Sigmoid colon (tissue), 7 donors: Measurements from ENCODE around the gene PDGFD. TPM values are rescaled to one million over a fixed set of nuclear protein-coding genes. Genes with fewer than 3 reads are reported as not detected.

Source experiments
- DNase-seq: peaks from one replicate; pipeline ENCODE4 v3.0.0-alpha.2; 2019
- H3K27ac ChIP-seq, 4 donors: fragments of 200-600 bp; sonication (generic); one replicate each; pipeline ENCODE4 v1.5.1; 2016 to 2019; ENCODE audit warnings: mild to moderate bottlenecking in 1 of 4
- H3K27me3 ChIP-seq, 3 donors: fragments of 200-600 bp; sonication (generic); one replicate each; pipeline ENCODE4 v1.5.1; 2019; ENCODE audit warnings: mild to moderate bottlenecking in 1 of 3
- H3K36me3 ChIP-seq, 4 donors: fragments of 200-600 bp; sonication (generic); one replicate each; pipeline ENCODE4 v1.5.1; 2016 to 2019
- H3K4me1 ChIP-seq, 4 donors: fragments of 200-600 bp; sonication (generic); one replicate each; pipeline ENCODE4 v1.5.1; 2017 to 2019
- H3K4me3 ChIP-seq, 4 donors: fragments of 200-600 bp; sonication (generic); one replicate each; pipeline ENCODE4 v1.5.1; 2017 to 2019; ENCODE audit warnings: mild to moderate bottlenecking in 2 of 4, moderate library complexity in 1 of 4
- H3K9me3 ChIP-seq, 4 donors: fragments of 200-600 bp in 3 of 4; sonication (generic) in 3 of 4; one replicate each; pipeline versions ENCODE4 v1.5.1 to v1.6.1; 2013 to 2019
- CTCF ChIP-seq, 4 experiments: fragments of 450-650 bp in 3 of 4; fragments of 200-600 bp in 1 of 4; IDR thresholded peaks; one replicate each; pipeline ENCODE4 v1.5.1; 2016 to 2019; ENCODE audit warnings: antibody characterized with exemption in 4 of 4, mild to moderate bottlenecking in 3 of 4, moderate library complexity in 2 of 4
- EP300 ChIP-seq, 4 donors: sonication (generic); formaldehyde crosslinking; IDR thresholded peaks; one replicate each; pipeline ENCODE4 v1.6.1; 2017; ENCODE audit warnings: antibody characterized with exemption in 4 of 4
- POLR2A ChIP-seq, 2 donors: fragments of 450-650 bp; IDR thresholded peaks; one replicate each; pipeline ENCODE4 v1.6.1; 2016; ENCODE audit warnings: antibody characterized with exemption in 2 of 2, mild to moderate bottlenecking in 2 of 2, moderate library complexity in 2 of 2
- POLR2AphosphoS5 ChIP-seq, 4 donors: sonication (generic); formaldehyde crosslinking; IDR thresholded peaks; one replicate each; pipeline ENCODE4 v1.6.1; 2017; ENCODE audit warnings: antibody characterized with exemption in 4 of 4
- WGBS, 2 donors: extraction: QIAGEN DNeasy Blood & Tissue Kit; methylation state at CpG; one replicate each; pipeline ENCODE4 v1.1.7; 2013; 5-methylcytosine and 5-hydroxymethylcytosine counted together
- intact Hi-C: fragments of 100-400 bp; cut with DNase I; formaldehyde crosslinking; loops from one replicate; pipeline ENCODE4 v1.15.1; 2023
- polyA plus RNA-seq, 3 donors: library from polyadenylated mRNA; stranded (reverse); fragments of 200-250 nt; gene quantifications; one replicate each; pipeline ENCODE4 v1.2.3, GENCODE V29; 2013
- total RNA-seq, 4 donors: library from RNA; depleted of rRNA; stranded (reverse); fragments of >200 nt; gene quantifications; one replicate each; pipeline ENCODE4 v1.1.0, GENCODE V29; 2016
- donor health status: healthy with polysubstance abuse.
- donor health status: Bipolar disorder and iron deficiency.
- donor health status: healthy.

The PDGFD gene
- total and polyA plus RNA-seq, 7 donors = 0.69 to 11.6 (median 7.9) TPM

- no peak for DNase-seq
- TF ChIP-seq POLR2A (IDR thresholded peaks at IDR 0.05) = no peak
- TF ChIP-seq CTCF (IDR thresholded peaks at IDR 0.05) = no peak
- TF ChIP-seq POLR2AphosphoS5 (IDR thresholded peaks at IDR 0.05) = no peak
- TF ChIP-seq EP300 (IDR thresholded peaks at IDR 0.05) = no peak
- Histone ChIP-seq H3K4me3 (no peak overlapping the region), H3K27me3 (no peaks in the 10 kb centered on the region), H3K27ac (no peak overlapping the region), H3K9me3 (no peaks in the 10 kb centered on the region), H3K4me1 (no peaks in the 10 kb centered on the region), H3K36me3 (no peaks in the 10 kb centered on the region)
- intact Hi-C loops = no loop called here
- 38 to 67% methylated on average over 3 of the region's 3 CpGs for WGBS, 2 donors
Measured at GRCh38 chr11:104073950-104074705, 89.8 kb downstream of the PDGFD start.

GRCh38 chr11:104067534-104067933 lies 96.4 kb downstream of the PDGFD start:
- DNase-seq = no peak
- Histone ChIP-seq H3K4me1 (peaks cover 0 to 27% (median 19%) of the 10 kb centered on the region in 4 donors), H3K4me3 (no peak overlapping the region), H3K9me3 (no peaks in the 10 kb centered on the region), H3K36me3 (no peaks in the 10 kb centered on the region), H3K27ac (no peak overlapping the region), H3K27me3 (no peaks in the 10 kb centered on the region)
- intact Hi-C loops = no loop called here
- 81 to 94% methylated on average over 1 of the region's 1 CpG for WGBS, 2 donors
- TF ChIP-seq EP300 (IDR thresholded peaks at IDR 0.05) (no peak), POLR2A (IDR thresholded peaks at IDR 0.05) (no peak), CTCF (IDR thresholded peaks at IDR 0.05) (no peak), POLR2AphosphoS5 (IDR thresholded peaks at IDR 0.05) (no peak)

GRCh38 chr11:104064034-104064630 lies 99.8 kb downstream of the PDGFD start:
- Histone ChIP-seq H3K9me3 (no peaks in the 10 kb centered on the region), H3K36me3 (no peaks in the 10 kb centered on the region), H3K4me1 (peaks cover 0 to 46% (median 31%) of the 10 kb centered on the region in 4 donors), H3K27me3 (no peaks in the 10 kb centered on the region), H3K27ac (no peak overlapping the region), H3K4me3 (no peak overlapping the region)
- no peak for TF ChIP-seq POLR2AphosphoS5 (IDR thresholded peaks at IDR 0.05)
- no peak for TF ChIP-seq EP300 (IDR thresholded peaks at IDR 0.05)
- TF ChIP-seq CTCF (IDR thresholded peaks at IDR 0.05) = no peak
- no peak for TF ChIP-seq POLR2A (IDR thresholded peaks at IDR 0.05)
- WGBS, 2 donors = 74 to 75% methylated on average over 5 of the region's 5 CpGs
- DNase-seq = no peak
- intact Hi-C loops = no loop called here

GRCh38 chr11:104061853-104062521 lies 102.0 kb downstream of the PDGFD start:
- H3K4me3 ChIP-seq = no peak overlapping the region
- peaks cover 0 to 46% (median 31%) of the 10 kb centered on the region in 4 donors for H3K4me1 ChIP-seq
- WGBS, 2 donors = 80 to 89% methylated on average over 9 of the region's 9 CpGs
- no peaks in the 10 kb centered on the region for H3K9me3 ChIP-seq
- intact Hi-C loops = no loop called here
- H3K27me3 ChIP-seq = no peaks in the 10 kb centered on the region
- no peaks in the 10 kb centered on the region for H3K36me3 ChIP-seq
- no peak for DNase-seq
- H3K27ac ChIP-seq = peak overlapping the region in 1 of 4 donors; percentile 48
- TF ChIP-seq POLR2A (IDR thresholded peaks at IDR 0.05) (no peak), POLR2AphosphoS5 (IDR thresholded peaks at IDR 0.05) (peak in 3 of 4 donors; percentile 56 to 82 (median 76)), CTCF (IDR thresholded peaks at IDR 0.05) (no peak)
